ENCODE measurements around the gene PADI4. TPM values are rescaled to one million over a fixed set of nuclear protein-coding genes. Genes with fewer than 3 reads are reported as not detected.

The PADI4 gene
- total and polyA plus RNA-seq, 2 experiments from 2014 or later = 0.45 to 0.52 TPM

GRCh38 chr1:17329610-17330009 is 21.6 kb downstream of the PADI4 start:
- Histone ChIP-seq H3K4me2 (no peak overlapping the region), H3K27ac (ENCODE audit: low read depth) (no peak overlapping the region), H4K20me1 (replicated peaks; ENCODE audit: insufficient read depth) (no peaks in the 10 kb centered on the region), H3K27me3 (ENCODE audit: insufficient read depth) (no peaks in the 10 kb centered on the region), H3K79me2 (replicated peaks; ENCODE audit: insufficient read depth) (no peaks in the 10 kb centered on the region), H3K4me3 (no peak overlapping the region), H3K4me1 (ENCODE audit: insufficient read depth) (no peaks in the 10 kb centered on the region), H2AFZ (no peak overlapping the region), H3K36me3 (ENCODE audit: insufficient read depth) (no peaks in the 10 kb centered on the region), H3F3A (replicated peaks; ENCODE audit: low read depth) (no peaks in the 10 kb centered on the region), H3K9me2 (ENCODE audit: insufficient read depth) (no peaks in the 10 kb centered on the region)
- ATAC-seq = no peak
- H3K27me3 Mint-ChIP-seq (ENCODE audit: insufficient read depth, low read depth, poor library complexity) = peaks cover 4% of the 10 kb centered on the region
- peaks cover 8% of the 10 kb centered on the region; the same call in 2 of the 3 replicates for H3K9me3 Mint-ChIP-seq
- TF ChIP-seq REST (IDR thresholded peaks at IDR 0.05; ENCODE audit: unreplicated experiment) (no peak), STAT1 (IDR thresholded peaks at IDR 0.05; ENCODE audit: unreplicated experiment) (no peak), POLR2AphosphoS5 (IDR thresholded peaks at IDR 0.05; ENCODE audit: low read depth) (no peak), EZH2phosphoT487 (IDR thresholded peaks at IDR 0.05; ENCODE audit: unreplicated experiment) (no peak)
- no peak for DNase-seq (ENCODE audit: low spot score)
- no peaks in the 10 kb centered on the region for H3K36me3 Mint-ChIP-seq (ENCODE audit: low read depth)
- no peaks in the 10 kb centered on the region for H3K4me1 Mint-ChIP-seq
- H3K4me3 Mint-ChIP-seq = no peak overlapping the region
- H3K27ac Mint-ChIP-seq = no peak overlapping the region

GRCh38 chr1:17330856-17331255 is 22.9 kb downstream of the PADI4 start:
- H3K4me2 ChIP-seq = no peak overlapping the region
- H3F3A ChIP-seq (replicated peaks; ENCODE audit: low read depth) = no peaks in the 10 kb centered on the region
- no peaks in the 10 kb centered on the region for H3K79me2 ChIP-seq (replicated peaks; ENCODE audit: insufficient read depth)
- H3K4me3 Mint-ChIP-seq = no peak overlapping the region
- H3K27ac Mint-ChIP-seq = no peak overlapping the region
- H3K36me3 ChIP-seq (ENCODE audit: insufficient read depth) = no peaks in the 10 kb centered on the region
- ATAC-seq = no peak
- H3K27me3 Mint-ChIP-seq (ENCODE audit: insufficient read depth, low read depth, poor library complexity) = peaks cover 2% of the 10 kb centered on the region
- DNase-seq (ENCODE audit: low spot score) = no peak
- no peak overlapping the region for H3K27ac ChIP-seq (ENCODE audit: low read depth)
- H3K27me3 ChIP-seq (ENCODE audit: insufficient read depth) = no peaks in the 10 kb centered on the region
- no peaks in the 10 kb centered on the region for H3K4me1 ChIP-seq (ENCODE audit: insufficient read depth)
- H3K9me2 ChIP-seq (ENCODE audit: insufficient read depth) = no peaks in the 10 kb centered on the region
- H3K9me3 Mint-ChIP-seq = peaks cover 4% of the 10 kb centered on the region; the same call in 1 of the 3 replicates
- no peaks in the 10 kb centered on the region for H4K20me1 ChIP-seq (replicated peaks; ENCODE audit: insufficient read depth)
- H2AFZ ChIP-seq = no peak overlapping the region
- no peaks in the 10 kb centered on the region for H3K36me3 Mint-ChIP-seq (ENCODE audit: low read depth)
- no peaks in the 10 kb centered on the region for H3K4me1 Mint-ChIP-seq
- no peak overlapping the region for H3K4me3 ChIP-seq
- no peak for TF ChIP-seq ZNF462 (CRISPR knock-in tag; IDR thresholded peaks at IDR 0.05)
- TF ChIP-seq CTCF (conservative IDR thresholded peaks at IDR 0.05; ENCODE audit: low read depth in 2 of 2) = no peak
- no peak for TF ChIP-seq ZNF114 (CRISPR knock-in tag; IDR thresholded peaks at IDR 0.05)
- no peak for TF ChIP-seq EZH2 (IDR thresholded peaks at IDR 0.05; ENCODE audit: low read depth, unreplicated experiment)

Data from GM23338 (cell line).